ENCODE measurements around the gene TMPRSS6. TPM values are rescaled to one million over a fixed set of nuclear protein-coding genes. Genes with fewer than 3 reads are reported as not detected.
A peak's percentile ranks its signal among the peaks of the same experiment; 100 is the strongest.

Gene TMPRSS6
- total RNA-seq, 2 experiments from 2014 or later: 11.3 to 12.4 TPM

DNA sequence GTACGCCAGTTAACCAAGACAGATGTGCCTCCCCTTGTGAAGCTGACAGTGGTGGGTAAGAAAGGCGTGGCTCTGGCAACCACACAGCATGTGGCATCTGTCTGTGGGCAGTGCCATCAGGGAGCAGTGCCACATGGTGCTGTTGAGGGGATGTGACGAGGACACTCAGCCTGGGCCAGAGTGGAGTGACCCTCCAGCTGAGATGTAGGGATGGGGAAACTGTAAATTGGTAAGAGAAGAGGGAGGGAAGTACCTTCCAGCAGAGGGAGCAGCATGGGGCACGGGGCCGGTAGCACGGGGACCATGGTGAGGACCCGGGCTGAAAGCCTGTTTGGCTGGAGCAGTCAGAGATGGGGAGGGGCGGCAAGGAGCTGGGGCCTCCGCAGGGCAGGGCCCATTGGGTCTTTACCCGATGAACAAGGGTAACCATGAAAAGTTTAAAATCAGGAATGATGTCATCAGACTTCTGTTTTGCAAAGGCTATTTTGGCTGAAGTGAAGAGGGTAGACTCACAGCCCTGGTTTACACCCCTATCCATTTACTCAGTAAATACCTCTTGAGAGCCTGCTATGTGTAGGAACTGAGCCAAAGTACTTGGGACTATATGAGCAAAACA is 10.4 kb downstream of the TMPRSS6 start:
- Mint-ChIP-seq H3K27ac (peak overlapping the region; percentile 68), H3K27me3 (peaks cover 9% of the 10 kb centered on the region), H3K9me3 (no peaks in the 10 kb centered on the region), H3K36me3 (ENCODE audit: low read depth) (no peaks in the 10 kb centered on the region), H3K4me3 (no peak overlapping the region), H3K4me1 (ENCODE audit: low read depth) (peaks cover 49% of the 10 kb centered on the region)
- CTCF ChIA-PET: interaction anchor here (0.8 to 2.1 kb wide), 9 partner anchors 11 to 100 kb away, joined by 3 to 9 read pairs (median 3); no protein-coding TSS in a partner anchor
- intact Hi-C loops (cut with micrococcal nuclease): no loop called here
- ATAC-seq (no peak), DNase-seq (peak; percentile 17)
- TF ChIP-seq, protein P1, sequence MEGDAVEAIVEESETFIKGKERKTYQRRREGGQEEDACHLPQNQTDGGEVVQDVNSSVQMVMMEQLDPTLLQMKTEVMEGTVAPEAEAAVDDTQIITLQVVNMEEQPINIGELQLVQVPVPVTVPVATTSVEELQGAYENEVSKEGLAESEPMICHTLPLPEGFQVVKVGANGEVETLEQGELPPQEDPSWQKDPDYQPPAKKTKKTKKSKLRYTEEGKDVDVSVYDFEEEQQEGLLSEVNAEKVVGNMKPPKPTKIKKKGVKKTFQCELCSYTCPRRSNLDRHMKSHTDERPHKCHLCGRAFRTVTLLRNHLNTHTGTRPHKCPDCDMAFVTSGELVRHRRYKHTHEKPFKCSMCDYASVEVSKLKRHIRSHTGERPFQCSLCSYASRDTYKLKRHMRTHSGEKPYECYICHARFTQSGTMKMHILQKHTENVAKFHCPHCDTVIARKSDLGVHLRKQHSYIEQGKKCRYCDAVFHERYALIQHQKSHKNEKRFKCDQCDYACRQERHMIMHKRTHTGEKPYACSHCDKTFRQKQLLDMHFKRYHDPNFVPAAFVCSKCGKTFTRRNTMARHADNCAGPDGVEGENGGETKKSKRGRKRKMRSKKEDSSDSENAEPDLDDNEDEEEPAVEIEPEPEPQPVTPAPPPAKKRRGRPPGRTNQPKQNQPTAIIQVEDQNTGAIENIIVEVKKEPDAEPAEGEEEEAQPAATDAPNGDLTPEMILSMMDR (IDR thresholded peaks at IDR 0.05): peak; percentile 36
- POLR2A ChIA-PET: interaction anchor here (0.9 to 1.4 kb wide), 3 partner anchors 11 to 23 kb away, joined by 3 to 10 read pairs (median 3); no protein-coding TSS in a partner anchor

DNA sequence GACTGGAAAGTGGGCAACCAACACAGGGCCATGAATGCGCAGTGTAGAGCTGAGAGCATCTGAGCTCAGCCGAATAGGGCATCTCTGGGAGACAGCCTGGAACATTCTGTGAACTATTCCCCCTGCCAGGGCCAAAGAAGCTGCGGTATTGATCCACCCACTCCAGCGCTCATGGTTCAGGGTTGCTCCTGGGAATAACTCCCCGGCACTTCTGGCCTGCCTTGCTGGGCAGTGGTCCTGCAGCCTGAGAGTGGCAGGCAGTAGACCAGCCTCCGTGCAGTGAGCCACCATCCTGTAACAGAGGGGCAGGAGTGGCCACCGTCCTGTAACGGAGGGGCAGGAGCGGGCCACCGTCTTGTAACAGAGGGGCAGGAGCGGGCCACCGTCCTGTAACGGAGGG is 12.2 kb downstream of the TMPRSS6 start:
- no peak overlapping the region for H3K27ac Mint-ChIP-seq
- DNase-seq (no peak), ATAC-seq (no peak)
- peaks cover 50% of the 10 kb centered on the region for H3K4me1 Mint-ChIP-seq (ENCODE audit: low read depth)
- ChIA-PET POLR2A (interaction anchor here (1.0 kb wide), 1 partner anchor 9 kb away, joined by 4 read pairs; no protein-coding TSS in a partner anchor), CTCF (interaction anchor here (1.0 kb wide), 1 partner anchor 9 kb away, joined by 3 read pairs; no protein-coding TSS in a partner anchor)
- peaks cover 10% of the 10 kb centered on the region for H3K27me3 Mint-ChIP-seq
- intact Hi-C loops (cut with micrococcal nuclease): no loop called here
- H3K9me3 Mint-ChIP-seq: no peaks in the 10 kb centered on the region
- no peaks in the 10 kb centered on the region for H3K36me3 Mint-ChIP-seq (ENCODE audit: low read depth)
- H3K4me3 Mint-ChIP-seq: no peak overlapping the region
- TF ChIP-seq, protein P1 (IDR thresholded peaks at IDR 0.05): no peak

DNA sequence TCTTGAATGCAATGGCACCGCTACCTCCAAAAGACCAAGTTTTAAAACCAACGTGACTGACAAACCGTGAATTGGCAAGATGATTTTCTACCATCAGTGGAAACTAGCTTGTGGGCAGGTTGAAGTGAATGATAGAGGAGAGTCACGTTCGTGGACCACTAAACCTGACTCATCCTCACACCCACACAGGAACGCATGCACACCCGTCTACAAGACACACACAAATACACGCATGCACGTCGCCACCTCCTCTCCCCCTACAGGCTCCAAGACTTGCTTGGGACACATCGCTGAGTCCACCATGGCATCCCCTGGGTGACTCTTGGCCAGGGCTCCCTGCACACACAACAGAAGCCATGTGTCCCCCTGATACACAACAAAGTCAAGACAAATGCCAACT is 14.4 kb downstream of the TMPRSS6 start:
- Mint-ChIP-seq H3K27ac (peak overlapping the region; percentile 67), H3K9me3 (no peaks in the 10 kb centered on the region), H3K36me3 (ENCODE audit: low read depth) (no peaks in the 10 kb centered on the region), H3K4me3 (peak overlapping the region; percentile 3), H3K27me3 (peaks cover 10% of the 10 kb centered on the region), H3K4me1 (ENCODE audit: low read depth) (peaks cover 45% of the 10 kb centered on the region)
- intact Hi-C loops (cut with micrococcal nuclease): no loop called here
- ATAC-seq (peak; percentile 90), DNase-seq (peak; percentile 91)
- POLR2A ChIA-PET: interaction anchor here (1.4 to 2.2 kb wide), 2 partner anchors 15 to 27 kb away, joined by 4 to 11 read pairs; no protein-coding TSS in a partner anchor
- TF ChIP-seq, protein P1 (IDR thresholded peaks at IDR 0.05): no peak
- CTCF ChIA-PET: interaction anchor here (1.2 to 1.7 kb wide), 3 partner anchors 18 to 104 kb away, joined by 3 to 4 read pairs (median 3); no protein-coding TSS in a partner anchor

DNA sequence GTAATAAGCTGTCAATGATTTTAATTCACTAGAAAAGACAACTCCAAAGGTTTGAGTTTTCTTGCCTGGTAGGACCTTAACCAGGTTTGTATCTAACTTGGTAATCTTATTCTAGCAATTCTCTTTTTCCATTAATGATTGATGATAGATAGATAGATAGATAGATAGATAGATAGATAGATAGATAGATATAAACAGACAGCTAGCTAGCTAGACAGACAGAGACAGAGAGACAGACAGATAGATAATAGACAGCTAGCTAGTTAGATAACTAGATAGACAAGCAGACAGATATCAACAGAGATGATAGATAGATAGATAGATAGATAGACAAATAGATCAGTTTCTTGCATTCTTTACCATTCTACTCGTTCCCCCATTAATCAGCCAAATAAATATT is 15.3 kb downstream of the TMPRSS6 start:
- intact Hi-C loops (cut with micrococcal nuclease): no loop called here
- ChIA-PET CTCF (interaction anchor here (1.1 to 1.7 kb wide), 4 partner anchors 11 to 105 kb away, joined by 3 to 4 read pairs (median 4); no protein-coding TSS in a partner anchor), POLR2A (interaction anchor here (1.3 to 2.2 kb wide), 4 partner anchors 8 to 98 kb away, joined by 3 to 11 read pairs (median 4); no protein-coding TSS in a partner anchor)
- Mint-ChIP-seq H3K36me3 (ENCODE audit: low read depth) (no peaks in the 10 kb centered on the region), H3K27me3 (peaks cover 10% of the 10 kb centered on the region), H3K4me1 (ENCODE audit: low read depth) (peaks cover 39% of the 10 kb centered on the region), H3K27ac (no peak overlapping the region), H3K4me3 (no peak overlapping the region), H3K9me3 (no peaks in the 10 kb centered on the region)
- DNase-seq (no peak), ATAC-seq (no peak)
- TF ChIP-seq, protein P1 (IDR thresholded peaks at IDR 0.05): no peak

DNA sequence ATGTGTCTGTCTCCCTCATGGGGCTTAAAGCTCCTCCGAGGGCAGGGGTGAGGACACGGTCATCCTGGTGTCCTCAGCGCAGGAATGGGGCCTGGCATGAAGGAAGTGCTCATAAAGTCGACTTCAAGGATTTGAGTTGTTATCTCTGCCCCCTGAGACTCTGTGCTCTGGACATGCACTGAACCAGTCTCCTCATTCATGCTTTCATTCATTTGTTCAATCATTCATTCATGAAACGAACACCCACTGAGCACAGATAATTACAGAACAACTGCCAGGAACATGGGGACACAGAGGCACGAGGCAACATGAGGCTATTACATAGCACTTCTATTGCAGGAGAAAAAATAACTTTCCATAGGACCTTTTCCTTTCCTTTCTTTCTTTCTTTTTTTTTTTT is 16.5 kb downstream of the TMPRSS6 start:
- TF ChIP-seq, protein P1 (IDR thresholded peaks at IDR 0.05): no peak
- peaks cover 10% of the 10 kb centered on the region for H3K27me3 Mint-ChIP-seq
- no peak overlapping the region for H3K27ac Mint-ChIP-seq
- ATAC-seq: no peak
- no peak for DNase-seq
- ChIA-PET CTCF (no interaction called here), POLR2A (no interaction called here)
- H3K4me3 Mint-ChIP-seq: no peak overlapping the region
- H3K36me3 Mint-ChIP-seq (ENCODE audit: low read depth): no peaks in the 10 kb centered on the region
- peaks cover 38% of the 10 kb centered on the region for H3K4me1 Mint-ChIP-seq (ENCODE audit: low read depth)
- H3K9me3 Mint-ChIP-seq: no peaks in the 10 kb centered on the region
- intact Hi-C loops (cut with micrococcal nuclease): no loop called here
